NT2/D1 (cell line): Measurements from ENCODE around the gene MFAP1.

Experiments
- SUZ12 ChIP-seq: IDR thresholded peaks from 2 replicates; pipeline ENCODE4 v1.6.1; 2011; ENCODE audit not compliant: insufficient read length, insufficient read depth; ENCODE audit errors: extremely low read depth
- YY1 ChIP-seq: IDR thresholded peaks from 2 replicates; pipeline ENCODE4 v1.6.1; 2011; ENCODE audit not compliant: insufficient read length, insufficient read depth
- ZNF274 ChIP-seq: IDR thresholded peaks from 2 replicates; pipeline ENCODE4 v1.6.1; 2011; ENCODE audit warnings: mild to moderate bottlenecking, low read depth, low read length

DNA sequence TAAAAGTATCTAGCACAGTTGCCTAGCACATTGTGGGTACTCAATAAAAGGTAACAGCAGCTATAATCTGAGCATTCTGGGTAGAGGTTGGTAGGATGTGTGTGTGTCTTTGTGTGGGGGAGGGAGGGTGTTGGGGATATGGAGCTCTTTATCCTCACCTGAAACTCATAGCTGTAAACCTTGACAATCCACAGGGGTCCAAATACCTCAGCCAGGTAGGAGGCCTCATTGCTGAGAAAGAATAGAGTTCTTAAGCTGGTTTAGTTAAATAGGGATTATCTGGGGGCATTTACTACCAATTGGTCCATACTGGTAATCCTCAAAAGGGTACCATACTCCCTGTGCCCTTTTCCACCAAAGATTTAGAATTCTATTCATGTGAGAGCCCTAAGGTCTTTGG, 28.5 kb downstream of the MFAP1 start:
- TF ChIP-seq YY1, result no peak
- TF ChIP-seq SUZ12, result no peak
- TF ChIP-seq ZNF274, result no peak
